Activated naive CD4-positive, alpha-beta T cell treated with anti-CD3 and anti-CD28 coated beads, Interleukin-2, amount 50 U/mL, for 72 hours (primary cell): ENCODE data around the gene VAV1. TPM values are rescaled to one million over a fixed set of nuclear protein-coding genes. Genes with fewer than 3 reads are reported as not detected.

Source experiments
- ATAC-seq, 2 donors: fragments of 150-1000 bp; cut with Tn5 transposase; 2 replicates each; pipeline ENCODE4 v1.10.0; 2021; ENCODE audit warnings: mild to moderate bottlenecking in 2 of 2, moderate library complexity in 2 of 2
- DNase-seq, 2 donors: peaks; one replicate each; pipeline ENCODE4 v3.0.0; 2021 to 2022; ENCODE audit warnings: low spot score in 2 of 2
- H3K27ac Mint-ChIP-seq, 2 donors: one replicate each; pipeline ENCODE4 v1.8.0; 2022; ENCODE audit warnings: mild to moderate bottlenecking in 2 of 2, mixed read lengths in 2 of 2
- H3K36me3 Mint-ChIP-seq, 2 donors: one replicate each; pipeline ENCODE4 v1.8.0; 2022; ENCODE audit warnings: mixed read lengths in 2 of 2
- H3K9me3 Mint-ChIP-seq, 2 donors: one replicate each; pipeline ENCODE4 v1.8.0; 2022; ENCODE audit warnings: mixed read lengths in 2 of 2
- total RNA-seq, 2 donors: library from RNA; stranded (reverse); gene quantifications; one replicate each; pipeline ENCODE4 v1.2.3, GENCODE V29; 2022

VAV1 gene
- total RNA-seq, 2 donors from 2014 or later: 81.5 to 121 TPM

GRCh38 chr19:6903446-6903845 lies 130.9 kb downstream of the VAV1 start:
- ATAC-seq (no peak), DNase-seq (no peak)
- peaks cover 26 to 42% of the 10 kb centered on the region in 2 donors for H3K9me3 Mint-ChIP-seq
- no peak overlapping the region for H3K27ac Mint-ChIP-seq
- peaks cover 48 to 50% of the 10 kb centered on the region in 2 donors for H3K36me3 Mint-ChIP-seq

- Mint-ChIP-seq H3K36me3 (peaks cover 29 to 32% of the 10 kb centered on the region in 2 donors), H3K27ac (no peak overlapping the region), H3K9me3 (peaks cover 16 to 23% of the 10 kb centered on the region in 2 donors)
- DNase-seq: no peak
- ATAC-seq: no peak
Observed at GRCh38 chr19:6906559-6907060, 134.1 kb downstream of the VAV1 start.

Other genes with a start within 250 kb of the VAV1 start
- 1 to 10 TPM in 1 of 2 donors, under 1 TPM in 1; 0.43 to 3.4 TPM for gene TNFSF9, start 241.7 kb upstream of the VAV1 start, total RNA-seq
- 1 to 10 TPM; 4.8 to 8.4 TPM for gene CD70, start 181.6 kb upstream of the VAV1 start, total RNA-seq
- 10 to 100 TPM; 24.9 to 25.3 TPM for gene TNFSF14, start 102.5 kb upstream of the VAV1 start, total RNA-seq
- under 1 TPM; 0.54 to 0.84 TPM for gene C3, start 52.1 kb upstream of the VAV1 start, total RNA-seq
- gene GPR108, start 35.1 kb upstream of the VAV1 start, total RNA-seq: 10 to 100 TPM; 45.4 to 91.8 TPM
- 100 to 1,000 TPM in 1 of 2 donors, 10 to 100 TPM in 1; 47.1 to 109 TPM for gene TRIP10, start 33.0 kb upstream of the VAV1 start, total RNA-seq
- gene SH2D3A, start 5.3 kb upstream of the VAV1 start, total RNA-seq: 10 to 100 TPM; 16.4 to 33.0 TPM
- gene ADGRE1, start 114.9 kb downstream of the VAV1 start, total RNA-seq: 10 to 100 TPM; 12.1 to 16.1 TPM
- not detected for gene MBD3L2B, start 248.7 kb downstream of the VAV1 start, total RNA-seq